HEK293 (cell line): Measurements from ENCODE around the gene DNAJB6.

Experiments used
- CTCF ChIA-PET: fragments of 350-600 bp; formaldehyde crosslinking; extraction: SDS; loops from one replicate; lab custom pipeline; 2021; ENCODE audit warnings: antibody characterized with exemption; lab: Yijun Ruan, JAX
- POLR2A ChIA-PET: fragments of 300-600 bp; formaldehyde crosslinking; extraction: SDS; loops from one replicate; lab custom pipeline; 2020; ENCODE audit warnings: antibody characterized with exemption, inconsistent platforms; lab: Yijun Ruan, JAX
- H3K27ac ChIP-seq: fragments of 200-500 bp; sonication (Bioruptor generic); 2 replicates; pipeline ENCODE4 v1.5.1; 2014; ENCODE audit warnings: low read depth, low read length, control low read depth, inconsistent platforms; ENCODE audit errors: extremely low read depth
- H3K36me3 ChIP-seq, 2 experiments: fragments of 200-500 bp in 1 of 2; sonication (Bioruptor generic) in 1 of 2; 1 replicate in 1 of 2; 2 replicates in 1 of 2; pipeline ENCODE4 v1.5.1; 2014 to 2017; ENCODE audit warnings: inconsistent platforms in 2 of 2, low read length in 2 of 2; ENCODE audit not compliant: control insufficient read depth in 2 of 2, insufficient read depth in 1 of 2
- H3K4me1 ChIP-seq: fragments of 200-500 bp; sonication (Bioruptor generic); 2 replicates; pipeline ENCODE4 v1.5.1; 2014; ENCODE audit warnings: mild to moderate bottlenecking, low read length, inconsistent platforms; ENCODE audit not compliant: control insufficient read depth, insufficient read depth
- H3K4me3 ChIP-seq: 2 replicates; pipeline ENCODE4 v1.5.1; 2011; ENCODE audit warnings: low read depth, mild to moderate bottlenecking, control low read depth, low read length, moderate library complexity
- H3K9me3 ChIP-seq: fragments of 200-500 bp; sonication (Bioruptor generic); 2 replicates; pipeline ENCODE4 v1.5.1; 2014; ENCODE audit warnings: low read depth, low read length, inconsistent platforms; ENCODE audit not compliant: control insufficient read depth, insufficient read depth
- GLIS2 ChIP-seq: fragments of 450-650 bp; formaldehyde crosslinking; IDR thresholded peaks from 2 replicates; pipeline ENCODE4 v1.5.1; 2016; ENCODE audit warnings: missing biosample characterization, missing genetic modification characterization
- KLF10 ChIP-seq: fragments of 450-650 bp; IDR thresholded peaks from 2 replicates; pipeline ENCODE4 v1.5.1; 2018; ENCODE audit warnings: missing biosample characterization, mild to moderate bottlenecking, missing genetic modification characterization
- PRDM6 ChIP-seq: fragments of 450-650 bp; formaldehyde crosslinking; IDR thresholded peaks from 2 replicates; pipeline ENCODE4 v1.5.1; 2017; ENCODE audit warnings: missing biosample characterization, missing genetic modification characterization
- REST ChIP-seq: fragments of 450-650 bp; formaldehyde crosslinking; IDR thresholded peaks from 2 replicates; pipeline ENCODE4 v1.5.1; 2016; ENCODE audit warnings: missing biosample characterization, missing genetic modification characterization
- SP3 ChIP-seq: fragments of 450-650 bp; formaldehyde crosslinking; IDR thresholded peaks from 2 replicates; pipeline ENCODE4 v1.5.1; 2016; ENCODE audit warnings: missing biosample characterization, missing genetic modification characterization
- ZBTB1 ChIP-seq: fragments of 450-650 bp; formaldehyde crosslinking; IDR thresholded peaks from 2 replicates; pipeline ENCODE4 v1.5.1; 2016; ENCODE audit warnings: missing biosample characterization, missing genetic modification characterization
- ZNF114 ChIP-seq: fragments of 450-650 bp; formaldehyde crosslinking; IDR thresholded peaks from 2 replicates; pipeline ENCODE4 v1.5.0; 2017; ENCODE audit warnings: missing biosample characterization, missing genetic modification characterization
- ZNF18 ChIP-seq: fragments of 450-650 bp; formaldehyde crosslinking; IDR thresholded peaks from 2 replicates; pipeline ENCODE4 v1.5.1; 2016; ENCODE audit warnings: missing biosample characterization, missing genetic modification characterization
- ZNF19 ChIP-seq: fragments of 450-650 bp; formaldehyde crosslinking; IDR thresholded peaks from 2 replicates; pipeline ENCODE4; 2016; ENCODE audit warnings: missing biosample characterization, missing genetic modification characterization, low read depth
- ZNF211 ChIP-seq: fragments of 450-650 bp; formaldehyde crosslinking; IDR thresholded peaks from 2 replicates; pipeline ENCODE4 v1.5.1; 2016; ENCODE audit warnings: low read depth, missing biosample characterization, missing genetic modification characterization
- ZNF394 ChIP-seq: fragments of 450-650 bp; formaldehyde crosslinking; IDR thresholded peaks from 2 replicates; pipeline ENCODE4 v1.5.1; 2016; ENCODE audit warnings: missing biosample characterization, missing genetic modification characterization, mild to moderate bottlenecking, moderate library complexity, borderline replicate concordance
- ZNF610 ChIP-seq: fragments of 450-650 bp; formaldehyde crosslinking; IDR thresholded peaks from 2 replicates; pipeline ENCODE4 v1.5.1; 2016; ENCODE audit warnings: missing biosample characterization, missing genetic modification characterization, borderline replicate concordance
- ZNF664 ChIP-seq: fragments of 450-650 bp; formaldehyde crosslinking; IDR thresholded peaks from 2 replicates; pipeline ENCODE4 v1.5.1; 2016; ENCODE audit warnings: missing biosample characterization, missing genetic modification characterization
- ZNF692 ChIP-seq: fragments of 450-650 bp; formaldehyde crosslinking; IDR thresholded peaks from 2 replicates; pipeline ENCODE4 v1.5.1; 2016; ENCODE audit warnings: missing biosample characterization, missing genetic modification characterization
- ZNF843 ChIP-seq: fragments of 450-650 bp; formaldehyde crosslinking; IDR thresholded peaks from 2 replicates; pipeline ENCODE4 v1.5.1; 2016; ENCODE audit warnings: missing biosample characterization, missing genetic modification characterization
- ZSCAN18 ChIP-seq: fragments of 450-650 bp; formaldehyde crosslinking; IDR thresholded peaks from 2 replicates; pipeline ENCODE4 v1.5.1; 2016; ENCODE audit warnings: missing biosample characterization, missing genetic modification characterization

DNAJB6 gene

GRCh38 chr7:157299613-157300368 lies 37.0 kb upstream of the DNAJB6 start:
- TF ChIP-seq ZNF18 (tag by site-specific recombination) = 0 out of 2 replicates have a peak, but pooled peaks have one; percentile 5
- TF ChIP-seq PRDM6 (tag by site-specific recombination) = no peak
- Histone ChIP-seq H3K9me3 (no peaks in the 10 kb centered on the region), H3K4me3 (no peak overlapping the region), H3K36me3 (no peaks in the 10 kb centered on the region), H3K27ac (no peak overlapping the region), H3K4me1 (no peaks in the 10 kb centered on the region)
- ChIA-PET CTCF (no interaction called here), POLR2A (no interaction called here)

GRCh38 chr7:157300369-157300825 lies 36.4 kb upstream of the DNAJB6 start:
- Histone ChIP-seq H3K36me3 (no peaks in the 10 kb centered on the region), H3K9me3 (no peaks in the 10 kb centered on the region), H3K27ac (no peak overlapping the region)
- POLR2A ChIA-PET = no interaction called here
- CTCF ChIA-PET = interaction anchor here (0.6 kb wide), 1 partner anchor 55 kb away, joined by 3 read pairs; no protein-coding TSS in a partner anchor
- no peak for TF ChIP-seq ZNF211 (tag by site-specific recombination)
- no peak for TF ChIP-seq ZNF692 (tag by site-specific recombination)
- no peak for TF ChIP-seq GLIS2
- no peak for TF ChIP-seq ZNF610
- TF ChIP-seq ZNF19 (tag by site-specific recombination) = no peak
- TF ChIP-seq ZNF114 (tag by site-specific recombination) = no peak
- TF ChIP-seq ZNF394 (tag by site-specific recombination) = no peak
- no peak for TF ChIP-seq ZSCAN18 (tag by site-specific recombination)
- no peak for TF ChIP-seq ZBTB1
- TF ChIP-seq ZNF18 (tag by site-specific recombination) = no peak
- no peak for TF ChIP-seq ZNF843 (tag by site-specific recombination)
- TF ChIP-seq SP3 = no peak
- TF ChIP-seq KLF10 (tag by site-specific recombination) = no peak
- no peak for TF ChIP-seq ZNF664 (tag by site-specific recombination)
- TF ChIP-seq REST (tag by site-specific recombination) = no peak
- TF ChIP-seq, all 188 proteins: peak for 0
- no peaks in the 10 kb centered on the region for H3K4me1 ChIP-seq
- H3K4me3 ChIP-seq = no peak overlapping the region
